Germinal center (tissue), 1 donor: ENCODE results near the gene TMEM258.
A peak's percentile ranks its signal among the peaks of the same experiment; 100 is the strongest.

Source experiments
- DNase-seq: peaks from one replicate; pipeline ENCODE4 v3.0.0; 2012; ENCODE audit warnings: mixed read lengths, low spot score

Gene TMEM258

DNA sequence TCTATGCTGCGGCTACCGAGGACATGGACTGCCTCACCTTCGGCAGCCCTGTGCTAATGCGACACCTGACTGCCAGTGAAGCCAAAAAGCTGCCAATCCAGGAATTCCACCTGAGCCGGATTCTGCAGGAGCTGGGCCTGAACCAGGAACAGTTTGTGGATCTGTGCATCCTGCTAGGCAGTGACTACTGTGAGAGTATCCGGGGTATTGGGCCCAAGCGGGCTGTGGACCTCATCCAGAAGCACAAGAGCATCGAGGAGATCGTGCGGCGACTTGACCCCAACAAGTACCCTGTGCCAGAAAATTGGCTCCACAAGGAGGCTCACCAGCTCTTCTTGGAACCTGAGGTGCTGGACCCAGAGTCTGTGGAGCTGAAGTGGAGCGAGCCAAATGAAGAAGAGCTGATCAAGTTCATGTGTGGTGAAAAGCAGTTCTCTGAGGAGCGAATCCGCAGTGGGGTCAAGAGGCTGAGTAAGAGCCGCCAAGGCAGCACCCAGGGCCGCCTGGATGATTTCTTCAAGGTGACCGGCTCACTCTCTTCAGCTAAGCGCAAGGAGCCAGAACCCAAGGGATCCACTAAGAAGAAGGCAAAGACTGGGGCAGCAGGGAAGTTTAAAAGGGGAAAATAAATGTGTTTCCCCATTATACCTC is 3.6 kb upstream of the TMEM258 start:
- no peak for DNase-seq

- no peak for DNase-seq
Measured at GRCh38 chr11:61795459-61795858, 3.1 kb upstream of the TMEM258 start.

DNA sequence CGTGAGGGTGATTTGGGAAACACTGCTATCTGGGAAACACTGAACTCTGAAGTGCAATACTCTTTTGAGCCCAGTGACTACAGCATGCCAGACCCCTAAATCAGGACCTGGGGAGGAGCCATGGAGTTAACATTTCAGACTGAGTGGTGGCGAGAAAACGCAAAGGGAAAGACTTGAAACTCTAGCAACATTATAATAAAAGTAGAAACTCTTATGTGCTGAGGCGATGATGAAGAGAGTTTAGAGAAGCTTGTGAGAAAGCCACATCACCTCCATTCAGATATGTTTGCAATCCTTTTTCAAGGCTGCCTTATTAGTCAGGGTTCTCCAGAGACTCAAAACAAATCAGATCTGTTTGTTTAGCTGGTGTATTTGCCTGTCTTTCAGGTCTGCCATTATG is 2.2 kb upstream of the TMEM258 start:
- DNase-seq = no peak

DNA sequence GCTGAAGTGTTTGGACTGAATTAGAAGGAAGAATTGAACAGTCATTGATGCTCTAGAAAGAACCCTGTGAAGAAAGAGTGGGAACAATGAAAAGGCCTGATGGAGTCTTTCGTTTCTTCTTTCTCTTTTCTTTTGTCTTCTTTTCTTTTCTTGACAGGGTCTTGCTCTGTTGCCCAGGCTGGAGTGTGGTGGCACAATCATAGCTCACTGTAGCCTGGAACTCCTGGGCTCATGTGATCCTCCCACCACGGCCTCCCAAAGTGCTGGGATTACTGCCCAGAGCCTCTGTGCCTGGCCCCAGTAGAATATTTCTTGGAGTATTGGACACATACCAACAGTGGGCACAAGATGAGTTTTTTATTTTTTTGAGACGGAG is 1.4 kb upstream of the TMEM258 start:
- no peak for DNase-seq

DNA sequence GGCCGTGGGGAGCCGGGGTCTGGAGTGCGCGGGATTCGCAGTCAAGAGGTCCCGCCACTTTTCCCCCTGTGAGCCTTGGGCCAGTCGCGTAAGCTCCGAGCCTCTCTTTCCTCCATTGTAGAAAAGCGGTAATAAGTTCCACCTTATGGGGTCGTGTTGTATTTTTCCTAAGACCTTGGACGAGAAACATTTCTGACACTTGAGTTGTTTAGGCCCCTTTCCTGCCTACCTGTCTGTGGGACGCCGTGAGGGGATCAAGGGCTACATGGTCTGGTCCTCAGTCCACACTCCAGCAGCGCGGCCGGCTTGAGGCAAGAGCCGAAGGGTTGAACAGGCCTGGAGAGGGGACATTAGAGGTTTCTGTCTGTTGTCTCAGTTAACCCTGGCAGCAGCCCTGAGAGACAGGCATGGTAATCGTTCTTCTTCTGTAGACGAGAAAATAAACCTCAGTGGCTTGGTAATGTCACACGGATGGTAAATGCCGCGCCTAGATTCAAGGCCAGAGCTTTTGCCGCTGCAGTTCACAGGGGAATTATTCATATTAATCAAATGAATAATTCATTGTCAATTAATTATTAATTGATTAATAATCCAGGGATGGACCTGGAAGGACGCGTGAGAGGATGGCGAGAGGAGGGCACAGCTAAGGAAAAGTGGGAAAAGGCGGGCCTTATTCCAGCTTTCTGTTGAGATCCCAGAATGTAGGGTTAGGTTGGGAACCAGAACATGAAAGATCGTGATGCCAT is 857 bp upstream of the TMEM258 start:
- DNase-seq = no peak

GRCh38 chr11:61791737-61792309 is 576 bp downstream of the TMEM258 start:
- DNase-seq = no peak

DNA sequence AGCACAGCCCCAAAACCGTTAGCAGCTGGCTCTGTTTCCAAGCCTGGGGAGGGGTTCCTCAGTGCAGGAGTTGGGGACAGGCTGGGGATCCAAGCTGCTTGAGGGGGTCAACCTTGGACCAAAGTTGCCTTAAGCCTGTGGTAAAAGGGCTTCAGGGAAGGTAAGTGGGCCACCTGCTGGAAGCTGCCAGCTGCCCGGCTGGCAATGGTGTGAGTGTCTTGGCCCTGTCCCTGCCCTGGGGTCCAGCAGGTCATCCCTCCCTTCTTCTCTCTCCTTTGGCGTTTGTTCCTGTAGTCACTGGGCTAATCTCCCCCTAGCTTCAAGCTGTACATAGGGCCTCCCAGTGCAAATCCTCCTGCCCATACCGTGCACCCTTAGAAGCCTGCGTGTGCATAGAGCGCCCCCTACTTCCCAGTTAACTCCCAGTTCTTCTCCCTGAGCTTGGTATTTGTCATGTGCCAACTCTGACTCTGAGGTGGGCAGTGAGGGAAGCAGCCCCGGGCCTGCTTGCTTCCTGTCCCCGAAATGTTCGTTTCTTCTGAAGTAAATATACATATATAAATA is 4.4 kb downstream of the TMEM258 start:
- DNase-seq = no peak

- peak; percentile 57 for DNase-seq
Measured at GRCh38 chr11:61785837-61786402, 6.5 kb downstream of the TMEM258 start.

- DNase-seq = no peak
Measured at GRCh38 chr11:61784506-61784805, 7.9 kb downstream of the TMEM258 start.

GRCh38 chr11:61783717-61784505 is 8.5 kb downstream of the TMEM258 start:
- no peak for DNase-seq

GRCh38 chr11:61782841-61783240 is 9.6 kb downstream of the TMEM258 start:
- no peak for DNase-seq

GRCh38 chr11:61782299-61782698 is 10.1 kb downstream of the TMEM258 start:
- no peak for DNase-seq

DNA sequence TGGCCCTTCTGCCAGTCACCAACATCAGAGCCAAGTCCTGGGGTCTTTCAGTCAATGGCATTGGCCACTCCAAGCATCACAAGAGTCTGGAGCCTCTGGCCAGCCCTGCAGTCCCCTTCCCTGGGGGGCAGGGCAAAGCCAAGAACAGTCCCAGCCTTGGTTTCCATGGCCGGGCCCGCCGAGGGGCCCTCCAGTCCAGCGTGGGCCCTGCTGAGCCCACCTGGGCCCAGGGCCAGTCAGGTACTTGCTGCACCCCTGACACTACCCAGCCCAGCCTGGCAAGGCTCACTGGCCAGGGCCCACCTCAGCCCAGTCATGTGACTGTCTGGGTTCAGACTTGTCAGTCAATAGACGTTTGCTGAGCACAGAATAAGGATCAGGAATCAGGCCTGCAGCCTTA is 10.8 kb downstream of the TMEM258 start:
- DNase-seq = no peak

GRCh38 chr11:61780581-61781162 is 11.7 kb downstream of the TMEM258 start:
- no peak for DNase-seq

GRCh38 chr11:61779666-61780525 is 12.5 kb downstream of the TMEM258 start:
- no peak for DNase-seq

DNA sequence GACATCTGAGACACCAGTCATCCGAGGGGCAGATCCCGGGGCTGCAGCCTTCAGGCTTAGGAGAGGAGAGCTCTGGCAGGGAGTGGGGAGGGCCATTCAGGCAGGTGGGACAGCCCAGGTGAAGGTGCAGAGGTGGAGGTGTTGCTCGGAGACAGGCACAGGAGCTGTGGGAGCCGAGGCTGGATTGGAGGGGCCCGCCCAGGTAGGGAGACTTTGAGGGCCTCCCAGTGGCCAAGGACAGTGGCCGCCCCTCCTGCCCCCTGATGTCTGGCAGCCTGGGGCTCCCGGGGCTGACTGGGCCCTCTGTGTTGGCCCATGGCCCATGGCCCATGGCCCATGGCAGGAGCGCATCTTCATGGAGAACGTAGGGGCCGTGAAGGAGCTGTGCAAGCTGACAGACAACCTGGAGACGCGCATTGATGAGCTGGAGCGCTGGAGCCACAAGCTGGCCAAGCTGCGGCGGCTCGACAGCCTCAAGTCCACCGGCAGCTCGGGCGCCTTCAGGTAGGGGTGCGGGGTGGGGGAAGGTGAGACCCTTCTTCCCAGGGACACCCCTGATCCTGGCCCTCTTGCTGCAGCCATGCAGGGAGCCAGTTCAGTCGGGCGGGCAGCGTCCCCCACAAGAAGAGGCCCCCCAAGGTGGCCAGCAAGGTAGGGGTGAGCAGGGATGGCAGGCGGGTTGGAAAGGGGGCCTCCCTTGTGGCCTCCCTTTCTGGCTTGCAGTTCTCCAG is 13.3 kb downstream of the TMEM258 start:
- DNase-seq = no peak

GRCh38 chr11:61778357-61778886 is 14.0 kb downstream of the TMEM258 start:
- DNase-seq = no peak

GRCh38 chr11:61777234-61778090 is 14.9 kb downstream of the TMEM258 start:
- peak; percentile 80 for DNase-seq

DNA sequence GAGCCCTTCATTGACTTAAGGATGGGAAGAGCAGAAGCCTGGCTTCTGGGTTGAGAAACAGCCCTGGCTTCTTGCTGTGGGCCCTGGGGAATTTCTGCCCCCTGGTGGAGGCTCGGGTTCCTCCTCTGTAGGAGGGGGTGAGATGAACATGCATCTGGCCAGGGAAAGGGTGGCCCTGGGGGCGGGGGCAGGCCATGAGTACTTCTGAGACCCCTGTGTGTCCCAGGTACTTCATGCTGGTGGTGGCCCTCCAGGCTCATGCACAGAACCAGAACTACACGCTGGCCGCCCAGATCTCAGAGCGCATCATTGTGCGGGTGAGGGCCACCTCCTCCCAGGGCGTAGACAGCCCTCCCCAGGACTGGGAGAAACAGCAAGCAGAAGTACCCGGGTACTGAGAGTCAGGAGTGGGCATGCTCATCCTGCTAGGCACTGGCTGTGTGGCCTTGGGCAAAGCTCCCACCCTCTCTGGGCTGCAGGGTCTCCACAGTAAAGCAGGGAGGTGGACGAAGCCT is 15.8 kb downstream of the TMEM258 start:
- DNase-seq = peak; percentile 82
